Femur (tissue), 1 donor: Measurements from ENCODE around the gene SLC66A3.

ENCODE experiments used
- DNase-seq: peaks from one replicate; pipeline ENCODE4 v3.0.0-alpha.2; 2017

The SLC66A3 gene

GRCh38 chr2:11155381-11156035 lies at the start of gene SLC66A3:
Gene SLC66A3, plus strand, starts transcription at chr2:11155467. Its CDS starts 80 bp downstream, at chr2:11155547.
- no peak for DNase-seq

GRCh38 chr2:11109002-11109401 lies 46.3 kb upstream of the SLC66A3 start:
- DNase-seq, result no peak

- no peak for DNase-seq
These were observed 42.3 kb upstream of the SLC66A3 start for GRCh38 chr2:11112870-11113428.

- no peak for DNase-seq
These were observed 37.5 kb upstream of the SLC66A3 start for GRCh38 chr2:11117776-11118175.

GRCh38 chr2:11118761-11119160 lies 36.5 kb upstream of the SLC66A3 start:
- DNase-seq, result no peak

GRCh38 chr2:11121099-11121822 lies 34.0 kb upstream of the SLC66A3 start:
- no peak for DNase-seq

GRCh38 chr2:11121823-11122155 lies 33.5 kb upstream of the SLC66A3 start:
- no peak for DNase-seq

GRCh38 chr2:11122380-11122779 lies 32.9 kb upstream of the SLC66A3 start:
- DNase-seq, result no peak

- DNase-seq, result no peak
These were observed 32.1 kb upstream of the SLC66A3 start for GRCh38 chr2:11123001-11123809.

- DNase-seq, result peak; percentile 59
These were observed 31.2 kb upstream of the SLC66A3 start for GRCh38 chr2:11123856-11124759.

- DNase-seq, result no peak
These were observed 30.6 kb upstream of the SLC66A3 start for GRCh38 chr2:11124760-11125068.

GRCh38 chr2:11127761-11128160 lies 27.5 kb upstream of the SLC66A3 start:
- DNase-seq, result no peak

GRCh38 chr2:11128243-11128951 lies 26.9 kb upstream of the SLC66A3 start:
- DNase-seq, result no peak

- peak; percentile 81 for DNase-seq
These were observed 25.4 kb upstream of the SLC66A3 start for GRCh38 chr2:11129598-11130449.

GRCh38 chr2:11131166-11131920 lies 23.9 kb upstream of the SLC66A3 start:
- no peak for DNase-seq

GRCh38 chr2:11132036-11132671 lies 23.1 kb upstream of the SLC66A3 start:
- DNase-seq, result no peak

- DNase-seq, result no peak
These were observed 21.9 kb upstream of the SLC66A3 start for GRCh38 chr2:11133238-11133935.

GRCh38 chr2:11133936-11134320 lies 21.3 kb upstream of the SLC66A3 start:
- no peak for DNase-seq

GRCh38 chr2:11134349-11134748 lies 20.9 kb upstream of the SLC66A3 start:
- no peak for DNase-seq
